Effector memory CD4-positive, alpha-beta T cell (primary cell): ENCODE results near the gene PI16.

Experiments
- DNase-seq, 3 donors: peaks; one replicate each; pipeline ENCODE4 v3.0.0-alpha.2; 2020
- H3K27ac ChIP-seq: 2 replicates; pipeline ENCODE4 v1.7.0; 2013; ENCODE audit warnings: mild to moderate bottlenecking, low read length, moderate library complexity; ENCODE audit not compliant: insufficient read depth, poor library complexity, severe bottlenecking
- H3K27me3 ChIP-seq: replicated peaks from 2 replicates; pipeline ENCODE4 v1.7.0; 2013; ENCODE audit warnings: mild to moderate bottlenecking, low read length; ENCODE audit not compliant: insufficient read depth, control insufficient read depth, poor library complexity, severe bottlenecking
- H3K36me3 ChIP-seq: 2 replicates; pipeline ENCODE4 v1.7.0; 2013; ENCODE audit warnings: mild to moderate bottlenecking, low read length, moderate library complexity; ENCODE audit not compliant: control insufficient read depth, insufficient read depth
- H3K4me1 ChIP-seq: 2 replicates; pipeline ENCODE4 v1.7.0; 2013; ENCODE audit warnings: low read length, mild to moderate bottlenecking; ENCODE audit not compliant: control insufficient read depth, insufficient read depth, poor library complexity, severe bottlenecking
- H3K4me3 ChIP-seq: 2 replicates; pipeline ENCODE4 v1.7.0; 2013; ENCODE audit warnings: low read length, low read depth, mild to moderate bottlenecking; ENCODE audit not compliant: insufficient read depth, poor library complexity, severe bottlenecking
- H3K9me3 ChIP-seq: 2 replicates; pipeline ENCODE4 v1.7.0; 2013; ENCODE audit warnings: mild to moderate bottlenecking, low read length, moderate library complexity; ENCODE audit not compliant: control insufficient read depth

The PI16 gene

DNA sequence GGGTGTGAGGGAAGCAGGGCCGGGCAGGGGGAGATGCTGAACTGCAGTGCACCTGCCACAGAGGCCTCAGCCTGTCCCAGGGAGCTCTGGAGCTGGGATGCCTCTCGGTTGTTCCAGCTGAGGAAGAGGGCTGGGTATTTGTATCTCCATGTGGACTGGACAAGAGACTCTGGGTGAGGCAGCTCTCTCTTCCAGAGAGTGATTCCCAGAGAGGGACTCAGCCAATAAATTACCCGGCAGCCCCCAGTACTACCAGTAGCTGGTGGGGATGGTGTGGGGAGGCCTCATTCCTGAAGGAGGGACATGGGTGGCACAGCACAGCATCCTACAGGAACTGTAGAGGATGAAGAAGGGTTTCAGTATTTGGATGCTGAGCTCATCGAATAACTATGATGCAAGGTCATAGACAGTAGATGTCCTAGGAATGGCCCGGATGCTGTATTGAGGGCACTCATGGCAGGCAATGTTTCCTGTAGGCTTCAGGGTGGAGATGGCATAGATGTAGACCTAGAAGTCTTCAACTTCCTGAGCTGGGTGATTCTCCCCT, 52.3 kb downstream of the PI16 start:
- no peaks in the 10 kb centered on the region for H3K27me3 ChIP-seq
- H3K27ac ChIP-seq, result no peak overlapping the region
- no peaks in the 10 kb centered on the region for H3K36me3 ChIP-seq
- H3K4me3 ChIP-seq, result no peak overlapping the region
- DNase-seq, result no peak
- H3K9me3 ChIP-seq, result no peaks in the 10 kb centered on the region
- no peaks in the 10 kb centered on the region for H3K4me1 ChIP-seq

DNA sequence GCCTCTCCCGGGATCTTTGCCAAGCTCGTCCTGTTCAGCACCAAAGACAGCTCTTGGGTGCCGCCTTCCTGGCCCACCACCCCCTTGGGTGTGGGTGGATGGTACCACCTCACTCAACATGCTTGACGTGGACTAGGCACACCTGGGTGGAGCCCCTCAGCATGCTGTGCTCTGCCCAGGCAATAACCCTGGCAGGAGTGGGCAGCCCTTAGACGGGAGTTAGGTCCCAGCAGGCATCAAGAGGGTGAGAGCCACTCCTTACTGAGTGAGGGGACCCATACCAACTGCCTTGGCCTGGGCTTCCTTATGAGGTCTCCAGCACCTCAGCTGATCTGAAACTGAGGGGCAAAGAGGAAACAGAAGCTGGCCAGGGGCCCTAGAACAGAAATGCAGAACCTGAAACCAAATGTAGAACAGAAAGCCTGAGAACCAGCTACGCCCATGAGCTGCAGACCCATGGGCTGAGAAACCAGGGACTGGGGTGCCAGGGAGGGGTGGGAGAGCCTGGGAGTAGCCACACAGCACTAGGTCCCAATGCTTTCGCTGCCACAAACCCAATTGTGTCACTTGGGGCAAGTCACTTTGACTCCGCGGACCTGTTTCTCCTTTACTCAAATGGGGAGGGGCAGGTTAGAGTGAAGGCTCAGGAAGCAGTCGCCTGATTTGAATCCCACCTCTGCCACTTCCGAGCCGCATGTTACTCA, 53.0 kb downstream of the PI16 start:
- no peak for DNase-seq
- no peak overlapping the region for H3K4me3 ChIP-seq
- H3K27me3 ChIP-seq, result no peaks in the 10 kb centered on the region
- no peaks in the 10 kb centered on the region for H3K4me1 ChIP-seq
- no peaks in the 10 kb centered on the region for H3K9me3 ChIP-seq
- no peaks in the 10 kb centered on the region for H3K36me3 ChIP-seq
- no peak overlapping the region for H3K27ac ChIP-seq

DNA sequence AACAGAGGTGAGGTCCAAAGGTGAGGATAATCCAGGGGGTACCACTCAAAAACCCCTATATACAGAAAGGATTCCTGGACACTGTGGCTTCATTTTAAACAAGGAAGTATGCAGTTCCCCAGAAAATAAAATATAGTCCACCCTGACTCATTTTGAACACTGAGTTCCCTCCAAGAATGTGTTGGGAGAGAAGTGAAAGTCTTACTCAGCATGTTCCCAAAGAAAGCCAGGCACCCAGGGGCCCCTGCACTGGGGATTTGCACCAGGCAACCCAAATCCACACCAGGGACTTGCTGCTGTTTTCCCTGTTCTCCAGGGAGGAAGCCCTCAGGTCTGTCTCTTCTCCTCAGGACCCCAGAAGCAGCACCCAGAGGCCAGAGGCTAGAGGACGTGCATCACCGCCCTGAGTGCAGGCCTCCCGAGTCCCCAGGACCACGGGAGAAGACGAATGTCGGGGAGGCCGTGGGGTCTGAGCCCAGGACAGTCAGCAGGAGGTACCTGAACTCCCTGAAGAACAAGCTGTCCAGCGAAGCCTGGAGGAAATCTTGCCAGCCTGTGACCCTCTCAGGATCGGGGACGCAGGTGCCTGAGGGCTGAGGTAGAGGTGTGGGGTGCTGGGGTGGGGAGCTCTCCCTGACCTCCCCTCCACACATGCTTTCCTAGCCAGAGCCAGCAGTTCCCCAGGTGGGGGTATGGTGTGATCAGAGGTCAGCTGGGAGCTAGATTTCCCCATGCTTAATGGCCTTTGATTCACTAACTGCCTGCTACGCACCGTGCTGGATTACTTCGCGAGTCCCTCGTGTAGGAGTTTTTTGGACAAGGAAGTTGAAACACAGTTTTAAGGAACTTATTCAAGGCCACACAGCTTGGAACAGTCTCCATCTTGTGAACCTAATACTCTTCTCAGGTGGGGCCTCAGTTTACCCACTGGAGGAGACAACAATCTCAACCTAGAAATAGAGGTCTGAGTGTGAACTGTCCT, 54.2 kb downstream of the PI16 start:
- Histone ChIP-seq H3K27ac (no peak overlapping the region), H3K36me3 (no peaks in the 10 kb centered on the region), H3K27me3 (no peaks in the 10 kb centered on the region), H3K9me3 (no peaks in the 10 kb centered on the region), H3K4me3 (no peak overlapping the region), H3K4me1 (no peaks in the 10 kb centered on the region)
- no peak for DNase-seq

DNA sequence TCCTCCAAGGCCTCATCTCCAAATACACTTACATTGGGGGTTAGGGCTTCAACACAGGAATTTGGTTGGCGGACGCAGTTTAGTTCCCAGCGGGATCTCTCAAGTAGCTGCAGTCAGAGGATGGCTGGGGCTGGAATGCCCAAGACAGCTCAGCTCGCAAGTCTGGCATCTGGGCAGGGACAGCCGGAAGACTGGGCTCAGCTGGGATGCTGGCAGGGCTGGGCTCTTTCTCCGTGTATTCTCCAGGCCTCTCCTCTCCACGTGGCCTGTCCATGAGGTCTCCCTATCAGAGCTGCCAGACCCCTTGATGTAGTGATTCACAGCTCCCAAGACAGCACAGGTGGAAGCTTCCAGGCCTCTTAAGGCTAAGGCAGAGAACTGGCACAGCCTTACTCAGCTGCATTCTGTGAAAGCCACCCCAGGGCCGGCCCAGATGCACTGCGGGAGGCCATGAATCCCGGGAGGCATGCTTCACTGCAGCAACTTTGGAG, 55.9 kb downstream of the PI16 start:
- Histone ChIP-seq H3K36me3 (no peaks in the 10 kb centered on the region), H3K4me1 (no peaks in the 10 kb centered on the region)

DNA sequence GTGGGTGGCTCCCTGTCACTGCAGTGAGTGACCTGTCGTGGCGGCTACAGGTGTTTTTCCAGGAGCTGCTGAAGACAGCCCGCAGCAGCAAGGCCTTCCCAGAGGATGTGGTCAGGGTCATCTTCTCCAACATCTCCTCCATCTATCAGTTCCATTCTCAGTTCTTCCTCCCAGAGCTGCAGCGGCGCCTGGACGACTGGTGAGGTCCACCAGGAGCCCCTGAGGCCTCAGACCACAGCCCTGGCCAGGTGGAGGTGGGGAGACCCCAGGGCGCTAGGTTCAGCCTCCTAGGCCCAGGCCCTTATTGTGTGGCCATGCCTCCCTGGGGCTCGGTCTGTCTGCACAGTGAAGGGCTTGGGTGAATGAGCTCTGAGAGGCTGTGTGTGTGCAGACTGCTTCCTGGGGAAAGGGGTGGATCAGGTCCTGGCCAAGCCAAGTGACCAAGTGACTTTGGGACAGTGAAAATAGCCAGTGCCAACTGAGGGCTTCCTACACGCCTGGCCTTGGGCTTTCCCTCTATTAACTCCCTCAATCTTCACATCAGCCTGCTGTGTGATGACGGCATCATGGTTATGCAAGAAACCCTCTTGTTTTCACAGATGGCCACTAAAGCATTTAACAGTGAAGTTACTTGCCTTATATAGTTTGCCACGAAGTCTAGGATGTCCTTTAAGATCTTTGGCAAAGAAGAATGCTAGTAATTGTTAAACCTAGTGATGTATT, 57.3 kb downstream of the PI16 start:
- Histone ChIP-seq H3K36me3 (no peaks in the 10 kb centered on the region), H3K4me3 (no peak overlapping the region), H3K27ac (no peak overlapping the region), H3K27me3 (no peaks in the 10 kb centered on the region), H3K9me3 (no peaks in the 10 kb centered on the region), H3K4me1 (no peaks in the 10 kb centered on the region)
- DNase-seq, result no peak

More for the DNA sequence above, 55.9 kb downstream of the PI16 start:
- H3K9me3 ChIP-seq, result no peaks in the 10 kb centered on the region
- no peaks in the 10 kb centered on the region for H3K27me3 ChIP-seq
- no peak overlapping the region for H3K4me3 ChIP-seq
- no peak for DNase-seq
- no peak overlapping the region for H3K27ac ChIP-seq

DNA sequence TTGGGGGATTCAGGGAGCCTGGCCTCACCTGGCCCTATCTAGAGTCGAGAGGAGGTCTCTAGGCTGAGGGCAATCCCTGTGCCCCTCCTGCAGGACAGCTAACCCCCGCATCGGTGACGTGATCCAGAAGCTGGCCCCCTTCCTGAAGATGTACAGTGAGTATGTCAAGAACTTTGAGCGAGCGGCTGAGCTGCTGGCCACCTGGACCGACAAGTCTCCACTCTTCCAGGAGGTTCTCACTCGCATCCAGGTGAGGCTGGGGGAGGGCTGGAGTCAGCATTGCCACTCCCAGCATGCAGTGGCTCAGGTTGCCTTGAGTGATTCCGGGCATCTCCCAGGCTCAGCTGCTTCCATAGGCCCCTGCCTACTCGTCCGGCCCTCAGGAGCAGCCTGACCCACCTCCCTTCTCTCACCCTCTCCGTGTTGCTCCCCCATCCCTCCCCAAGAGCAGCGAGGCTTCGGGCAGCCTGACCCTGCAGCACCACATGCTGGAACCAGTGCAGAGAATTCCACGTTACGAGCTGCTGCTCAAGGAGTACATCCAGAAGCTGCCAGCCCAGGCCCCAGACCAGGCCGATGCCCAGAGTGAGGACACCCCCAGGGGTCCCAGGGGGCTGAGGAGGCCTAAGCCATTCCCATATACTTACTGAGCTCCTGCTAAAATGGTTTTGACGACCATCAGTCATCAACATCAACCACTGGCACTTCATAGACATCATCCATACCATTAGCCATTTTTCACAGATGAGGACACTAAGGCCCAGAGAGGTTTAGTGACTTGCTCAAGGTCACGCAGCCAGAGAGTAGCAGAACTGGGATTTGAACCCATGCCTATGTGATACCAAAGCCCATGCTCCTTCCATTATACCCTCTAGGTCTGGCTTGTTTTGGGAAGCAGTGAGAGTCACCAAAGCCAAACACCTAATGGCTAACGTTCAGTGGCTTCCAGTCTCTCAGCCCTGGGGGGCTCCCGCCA, 59.3 kb downstream of the PI16 start:
- no peak overlapping the region for H3K4me3 ChIP-seq
- H3K27ac ChIP-seq, result no peak overlapping the region
- H3K9me3 ChIP-seq, result no peaks in the 10 kb centered on the region
- peaks cover 12% of the 10 kb centered on the region for H3K4me1 ChIP-seq
- no peaks in the 10 kb centered on the region for H3K27me3 ChIP-seq
- H3K36me3 ChIP-seq, result no peaks in the 10 kb centered on the region
- DNase-seq, result no peak
